H1 (cell line): ENCODE data around the gene OTOP3. TPM values are rescaled to one million over a fixed set of nuclear protein-coding genes. Genes with fewer than 3 reads are reported as not detected.

Source experiments
- CTCF ChIA-PET: fragments of 300-600 bp; sonication (Branson Sonifier 250); formaldehyde crosslinking; loops from one replicate; lab custom pipeline; 2021; ENCODE audit not compliant: partially characterized antibody; lab: Charles Lee
- POLR2A ChIA-PET: fragments of 300-600 bp; sonication (Branson Sonifier 250); formaldehyde crosslinking; loops from one replicate; lab custom pipeline; 2021; ENCODE audit warnings: inconsistent platforms; ENCODE audit not compliant: partially characterized antibody; lab: Charles Lee
- DNase-seq, 2 experiments: peaks; one replicate each; pipeline versions ENCODE4 v3.0.0 to v3.0.0-alpha.2; 2010 to 2022; ENCODE audit warnings: low spot score in 2 of 2, low read depth in 1 of 2, mixed read lengths in 1 of 2
- FAIRE-seq: peaks from 2 replicates; lab custom pipeline; 2011; peaks lifted over from hg19 to GRCh38; lab: Jason Lieb, UNC
- H2AFZ ChIP-seq: 2 replicates; pipeline ENCODE4 v1.8.1; 2012; ENCODE audit warnings: low read length, inconsistent platforms
- H2AK5ac ChIP-seq: 2 replicates; pipeline ENCODE4 v1.6.1; 2013; ENCODE audit warnings: low read depth, low read length
- H2BK120ac ChIP-seq: replicated peaks from 2 replicates; pipeline ENCODE3; 2013; ENCODE audit warnings: low read depth, low read length, inconsistent platforms
- H2BK12ac ChIP-seq: 2 replicates; pipeline ENCODE4 v1.6.1; 2013; ENCODE audit warnings: low read depth, low read length
- H2BK15ac ChIP-seq: 2 replicates; pipeline ENCODE4 v1.6.1; 2013; ENCODE audit warnings: low read length
- H2BK20ac ChIP-seq: 2 replicates; pipeline ENCODE4 v1.6.1; 2013; ENCODE audit warnings: low read length
- H2BK5ac ChIP-seq: 2 replicates; pipeline ENCODE4 v1.6.1; 2013; ENCODE audit warnings: low read depth, low read length
- H3K14ac ChIP-seq: 2 replicates; pipeline ENCODE4 v1.6.1; 2013; ENCODE audit warnings: inconsistent platforms; ENCODE audit not compliant: insufficient read length
- H3K18ac ChIP-seq: 2 replicates; pipeline ENCODE4 v1.6.1; 2013; ENCODE audit warnings: low read length; ENCODE audit errors: extremely low read depth
- H3K23ac ChIP-seq: 2 replicates; pipeline ENCODE4 v1.6.1; 2013; ENCODE audit warnings: inconsistent platforms; ENCODE audit not compliant: insufficient read length
- H3K23me2 ChIP-seq: 2 replicates; pipeline ENCODE4 v1.6.1; 2013; ENCODE audit warnings: low read depth, low read length
- H3K27ac ChIP-seq: 2 replicates; pipeline ENCODE4 v1.6.1; 2011; ENCODE audit warnings: low read depth, low read length, inconsistent platforms
- H3K27me3 ChIP-seq, 4 experiments: replicated peaks in 1 of 4; 1 replicate in 1 of 4; 2 replicates in 3 of 4; pipeline versions ENCODE4 v1.6.1 to v1.8.1; 2011 to 2013; ENCODE audit warnings: low read length in 3 of 4, mild to moderate bottlenecking in 3 of 4, inconsistent platforms in 2 of 4, mixed read lengths in 2 of 4, moderate library complexity in 1 of 4; ENCODE audit not compliant: control insufficient read depth in 3 of 4, insufficient read depth in 3 of 4; ENCODE audit errors: extremely low read depth in 1 of 4
- H3K36me3 ChIP-seq, 4 experiments: 2 replicates each; pipeline versions ENCODE4 v1.6.1 to v1.8.1; 2011 to 2013; ENCODE audit warnings: mild to moderate bottlenecking in 4 of 4, low read length in 3 of 4, moderate library complexity in 2 of 4, control low read depth in 1 of 4, inconsistent platforms in 1 of 4; ENCODE audit not compliant: insufficient read depth in 4 of 4, control insufficient read depth in 2 of 4
- H3K4ac ChIP-seq: replicated peaks from 2 replicates; pipeline ENCODE3; 2013; ENCODE audit warnings: low read length, low read depth, mixed read lengths, inconsistent platforms; ENCODE audit not compliant: insufficient read length
- H3K4me1 ChIP-seq, 4 experiments: replicated peaks in 1 of 4; 1 replicate in 1 of 4; 2 replicates in 3 of 4; pipeline versions ENCODE4 v1.6.1 to v1.8.1; 2011 to 2013; ENCODE audit warnings: low read length in 3 of 4, inconsistent platforms in 2 of 4, mixed read lengths in 1 of 4; ENCODE audit not compliant: insufficient read depth in 4 of 4, control insufficient read depth in 3 of 4
- H3K4me2 ChIP-seq, 2 experiments: 2 replicates each; pipeline versions ENCODE4 v1.6.1 to v1.8.1; 2011 to 2013; ENCODE audit warnings: low read depth in 2 of 2, low read length in 2 of 2, control low read depth in 1 of 2, inconsistent platforms in 1 of 2, mild to moderate bottlenecking in 1 of 2; ENCODE audit not compliant: insufficient read depth in 1 of 2
- H3K4me3 ChIP-seq, 4 experiments: fragments of 200-600, 300-600 bp in 1 of 4; sonication (generic), shearing (Covaris generic), sonication (Bioruptor Twin) in 1 of 4; 2 replicates each; pipeline versions ENCODE4 v1.5.1 to v1.8.1; 2011 to 2016; ENCODE audit warnings: low read length in 4 of 4, low read depth in 3 of 4, control low read depth in 2 of 4, inconsistent platforms in 2 of 4, mild to moderate bottlenecking in 2 of 4, mixed read lengths in 1 of 4, moderate library complexity in 1 of 4; ENCODE audit not compliant: insufficient read depth in 2 of 4; ENCODE audit errors: extremely low read depth in 1 of 4
- H3K56ac ChIP-seq: replicated peaks from 2 replicates; pipeline ENCODE3; 2013; ENCODE audit warnings: low read depth, mild to moderate bottlenecking, mixed read lengths, low read length, inconsistent platforms; ENCODE audit not compliant: insufficient read length
- H3K79me1 ChIP-seq: 2 replicates; pipeline ENCODE4 v1.6.1; 2013; ENCODE audit warnings: low read depth, low read length, control low read depth
- H3K79me2 ChIP-seq, 2 experiments: 2 replicates each; pipeline versions ENCODE4 v1.6.1 to v1.8.1; 2012 to 2013; ENCODE audit warnings: low read length in 2 of 2, mild to moderate bottlenecking in 2 of 2, inconsistent platforms in 1 of 2; ENCODE audit not compliant: insufficient read depth in 2 of 2, control insufficient read depth in 1 of 2
- H3K9ac ChIP-seq, 4 experiments: replicated peaks in 1 of 4; 1 replicate in 1 of 4; 2 replicates in 3 of 4; pipeline versions ENCODE4 v1.6.1 to v1.8.1; 2011 to 2013; ENCODE audit warnings: low read depth in 3 of 4, low read length in 3 of 4, control low read depth in 2 of 4, mild to moderate bottlenecking in 2 of 4, moderate library complexity in 2 of 4, inconsistent platforms in 1 of 4; ENCODE audit errors: extremely low read depth in 1 of 4
- H3K9me3 ChIP-seq, 2 experiments: 2 replicates each; pipeline versions ENCODE4 v1.6.1 to v1.8.1; 2012 to 2013; ENCODE audit warnings: mild to moderate bottlenecking in 2 of 2, moderate library complexity in 2 of 2, control low read depth in 1 of 2, inconsistent platforms in 1 of 2, low read depth in 1 of 2, low read length in 1 of 2, mixed read lengths in 1 of 2; ENCODE audit not compliant: insufficient read depth in 2 of 2
- H4K20me1 ChIP-seq, 2 experiments: replicated peaks in 1 of 2; 2 replicates each; pipeline versions ENCODE3 to v1.8.1; 2011 to 2013; ENCODE audit warnings: inconsistent platforms in 2 of 2, low read length in 2 of 2, mild to moderate bottlenecking in 1 of 2; ENCODE audit not compliant: insufficient read depth in 2 of 2, control insufficient read depth in 1 of 2
- H4K5ac ChIP-seq: 2 replicates; pipeline ENCODE4 v1.6.1; 2013; ENCODE audit warnings: low read length, low read depth, mixed read lengths, inconsistent platforms; ENCODE audit not compliant: insufficient read length
- H4K8ac ChIP-seq: 2 replicates; pipeline ENCODE4 v1.8.0; 2013; ENCODE audit warnings: mild to moderate bottlenecking, moderate library complexity, low read length, inconsistent platforms; ENCODE audit not compliant: insufficient read depth; ENCODE audit errors: extremely low read depth
- H4K91ac ChIP-seq: replicated peaks from 2 replicates; pipeline ENCODE3; 2013; ENCODE audit warnings: low read length, mixed read lengths, inconsistent platforms; ENCODE audit not compliant: insufficient read length
- ATF3 ChIP-seq: IDR thresholded peaks from 2 replicates; pipeline ENCODE4 v1.6.1; 2011; ENCODE audit warnings: low read depth, mild to moderate bottlenecking, low read length; ENCODE audit not compliant: insufficient read depth
- SUZ12 ChIP-seq: fragments of 200-600 bp; sonication (generic); IDR thresholded peaks from 2 replicates; pipeline ENCODE4 v1.6.1; 2012; ENCODE audit warnings: mild to moderate bottlenecking, inconsistent platforms, low read length, moderate library complexity, mixed read lengths
- WGBS, 2 experiments: shearing (Covaris generic) in 1 of 2; methylation state at CpG; one replicate each; pipeline versions ENCODE4 v1.1.6 to v1.1.7; 2013 to 2015; ENCODE audit warnings: low lambda C conversion rate in 2 of 2, mixed read lengths in 2 of 2, inconsistent platforms in 1 of 2, low coverage in 1 of 2, missing lambda C conversion rate in 1 of 2; ENCODE audit not compliant: insufficient replicate concordance in 2 of 2, insufficient coverage in 1 of 2, insufficient read length in 1 of 2; ENCODE audit errors: extremely low coverage in 1 of 2, missing lambda C conversion rate in 1 of 2; 5-methylcytosine and 5-hydroxymethylcytosine counted together
- polyA plus RNA-seq, 7 experiments: library from polyadenylated mRNA; depleted of rRNA in 3 of 7; stranded (reverse) in 5 of 7; unstranded in 2 of 7; fragments of >200 nt in 5 of 7; fragments of 200-250 nt in 2 of 7; gene quantifications; 1 replicate in 5 of 7; 2 replicates in 1 of 7; 4 replicates in 1 of 7; pipeline versions ENCODE4 v1.2.1 to v1.2.3, GENCODE V29; 2011 to 2013; ENCODE audit warnings: missing spikeins in 2 of 7, mixed read lengths in 2 of 7
- total RNA-seq: library from RNA; stranded (reverse); fragmentation: NEBNext Ultra II Directional; extraction: Animal tissue kit (Norgen Biotek cat#: 25700); gene quantifications from 2 replicates; pipeline ENCODE4 v1.2.1, GENCODE V29; 2021

The OTOP3 gene
- total and polyA plus RNA-seq, 2 of the 8 experiments (the other 6 are each of a cell fraction or from before 2014, with no cell fraction given) = 0.05 TPM; not detected in 1

DNA sequence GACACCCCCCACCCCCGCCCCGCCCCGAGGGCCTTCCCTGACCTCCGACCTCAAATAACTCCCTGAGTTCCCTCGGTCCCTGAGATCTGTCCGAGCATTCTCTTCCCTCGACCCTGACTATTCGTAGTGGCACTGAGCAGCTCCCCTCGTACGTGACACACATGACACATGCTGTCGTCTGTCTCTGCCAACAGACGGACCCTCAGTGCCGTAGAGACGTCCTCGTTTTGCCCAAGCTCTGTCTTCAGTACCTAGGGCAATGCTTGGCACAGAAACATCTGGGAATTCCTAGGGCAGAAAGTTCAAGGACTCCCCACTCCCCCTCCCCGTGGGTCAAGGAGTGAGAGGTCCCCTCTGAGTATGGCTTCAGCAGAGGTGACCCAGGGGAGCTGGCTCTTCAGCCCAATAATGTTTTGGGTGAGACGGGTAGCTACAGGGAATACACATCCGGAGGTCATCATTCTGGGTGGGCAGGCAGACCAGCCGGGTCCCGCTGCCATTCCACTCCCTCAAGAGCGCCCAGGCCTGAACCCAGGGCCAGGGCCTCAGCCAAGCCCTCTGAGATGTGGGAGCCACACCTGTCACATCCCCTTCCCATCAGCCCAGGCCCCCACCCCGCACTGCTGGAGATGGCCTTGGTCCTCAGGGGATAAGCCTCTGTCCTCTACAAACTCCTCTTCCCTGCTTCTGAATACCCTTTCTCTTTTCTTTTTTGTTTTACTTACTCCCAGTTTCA, 41.6 kb upstream of the OTOP3 start:
- H3K18ac ChIP-seq = peak overlapping the region; percentile 78; the same call in 1 of the 2 replicates
- no peak overlapping the region for H3K56ac ChIP-seq
- TF ChIP-seq SUZ12 (peak; percentile 33; the same call in 1 of the 2 replicates), ATF3 (no peak)
- H3K23ac ChIP-seq = no peak overlapping the region
- peak overlapping the region; percentile 61 to 75 (median 64); a peak in 7 of 8 replicates for H3K4me3 ChIP-seq
- H4K5ac ChIP-seq = no peak overlapping the region
- H3K9ac ChIP-seq = no peak overlapping the region
- no peak overlapping the region for H3K14ac ChIP-seq
- H3K4ac ChIP-seq = no peak overlapping the region
- no peak overlapping the region for H2BK5ac ChIP-seq
- no peak overlapping the region for H2AK5ac ChIP-seq
- WGBS, 2 experiments = 50% methylated on average over 18 of the region's 22 CpGs; no CpG with 5 or more reads in 1 of the 2 experiments
- no peaks in the 10 kb centered on the region for H3K9me3 ChIP-seq
- H2BK120ac ChIP-seq = no peak overlapping the region
- peak overlapping the region; percentile 72 to 99 for H3K4me2 ChIP-seq
- no peak overlapping the region for H3K27ac ChIP-seq
- peaks cover 13% of the 10 kb centered on the region for H3K23me2 ChIP-seq
- H4K91ac ChIP-seq = no peak overlapping the region
- ChIA-PET CTCF (interaction anchor here (0.6 to 3.4 kb wide), 12 partner anchors 12 to 658 kb away, joined by 3 to 12 read pairs (median 4); partner anchors contain the start of genes OTOP2 and USH1G), POLR2A (interaction anchor here (0.8 to 1.3 kb wide), 4 partner anchors 12 to 21 kb away, joined by 3 to 5 read pairs (median 4); partner anchors contain the start of gene FDXR)
- no peak overlapping the region for H2BK15ac ChIP-seq
- no peak for DNase-seq
- FAIRE-seq = no peak
- no peak overlapping the region for H4K8ac ChIP-seq
- no peak overlapping the region for H2AFZ ChIP-seq
- no peaks in the 10 kb centered on the region for H3K79me2 ChIP-seq
- H4K20me1 ChIP-seq = peaks cover 0 to 2% of the 10 kb centered on the region in 2 experiments
- no peaks in the 10 kb centered on the region for H3K79me1 ChIP-seq
- peaks cover 16 to 43% (median 37%) of the 10 kb centered on the region in 4 experiments; a peak in 6 of 7 replicates for H3K27me3 ChIP-seq
- H3K36me3 ChIP-seq = no peaks in the 10 kb centered on the region
- H2BK12ac ChIP-seq = peak overlapping the region; percentile 44; the same call in 1 of the 2 replicates
- peaks cover 0 to 10% (median 3%) of the 10 kb centered on the region in 4 experiments; a peak in 4 of 7 replicates for H3K4me1 ChIP-seq
- H2BK20ac ChIP-seq = no peak overlapping the region
